HG02610 (cell line): ENCODE results near the gene UNC5A.

Source experiments
- ATAC-seq: cut with Tn5 transposase; IDR thresholded peaks from one replicate; pipeline ENCODE4 v1.9.1; 2021; ENCODE audit warnings: mild to moderate bottlenecking, moderate library complexity; ENCODE audit not compliant: unreplicated experiment

UNC5A gene

GRCh38 chr5:176810081-176810597 is at the start of gene UNC5A:
Gene UNC5A, plus strand, starts transcription at chr5:176810559. Its CDS starts 192 bp downstream, at chr5:176810751.
- no peak for ATAC-seq

GRCh38 chr5:176761755-176762154 is 48.6 kb upstream of the UNC5A start:
- ATAC-seq = no peak

- no peak for ATAC-seq
Measured at GRCh38 chr5:176762489-176762888, 47.9 kb upstream of the UNC5A start.

- no peak for ATAC-seq
Measured at GRCh38 chr5:176765687-176766086, 44.7 kb upstream of the UNC5A start.

GRCh38 chr5:176768174-176768970 is 42.0 kb upstream of the UNC5A start:
- ATAC-seq = no peak

- ATAC-seq = no peak
Measured at GRCh38 chr5:176769911-176770310, 40.4 kb upstream of the UNC5A start.

- no peak for ATAC-seq
Measured at GRCh38 chr5:176770431-176770830, 39.9 kb upstream of the UNC5A start.

- ATAC-seq = no peak
Measured at GRCh38 chr5:176771102-176771845, 39.1 kb upstream of the UNC5A start.

- ATAC-seq = no peak
Measured at GRCh38 chr5:176772271-176773210, 37.8 kb upstream of the UNC5A start.

- no peak for ATAC-seq
Measured at GRCh38 chr5:176773408-176774035, 36.8 kb upstream of the UNC5A start.

- no peak for ATAC-seq
Measured at GRCh38 chr5:176774216-176775171, 35.9 kb upstream of the UNC5A start.

- no peak for ATAC-seq
Measured at GRCh38 chr5:176775409-176775808, 35.0 kb upstream of the UNC5A start.

- ATAC-seq = no peak
Measured at GRCh38 chr5:176776141-176776865, 34.1 kb upstream of the UNC5A start.

GRCh38 chr5:176776916-176777315 is 33.4 kb upstream of the UNC5A start:
- no peak for ATAC-seq

- ATAC-seq = no peak
Measured at GRCh38 chr5:176778921-176779465, 31.4 kb upstream of the UNC5A start.

GRCh38 chr5:176779537-176779936 is 30.8 kb upstream of the UNC5A start:
- ATAC-seq = no peak

- ATAC-seq = no peak
Measured at GRCh38 chr5:176780176-176781053, 29.9 kb upstream of the UNC5A start.

- ATAC-seq = no peak
Measured at GRCh38 chr5:176781054-176781375, 29.3 kb upstream of the UNC5A start.
